H9 (cell line): Measurements from ENCODE around the gene ACKR3. TPM values are rescaled to one million over a fixed set of nuclear protein-coding genes. Genes with fewer than 3 reads are reported as not detected.

ENCODE experiments used
- DNase-seq: peaks from one replicate; pipeline ENCODE4 v3.0.0-alpha.2; 2017
- H2AFZ ChIP-seq: one replicate; pipeline ENCODE4 v1.6.1; 2013; ENCODE audit warnings: mild to moderate bottlenecking, low read length, control low read depth, moderate library complexity
- H2AK5ac ChIP-seq: 2 replicates; pipeline ENCODE4 v1.6.1; 2013; ENCODE audit warnings: low read length, control low read depth, mixed read lengths; ENCODE audit not compliant: insufficient read length
- H2BK120ac ChIP-seq: one replicate; pipeline ENCODE4 v1.6.1; 2013; ENCODE audit warnings: low read depth, mild to moderate bottlenecking, low read length, control low read depth, inconsistent platforms; ENCODE audit not compliant: poor library complexity, severe bottlenecking
- H2BK12ac ChIP-seq: 2 replicates; pipeline ENCODE4 v1.6.1; 2013; ENCODE audit warnings: low read length, control low read depth, mixed read lengths, low read depth; ENCODE audit not compliant: insufficient read length
- H2BK15ac ChIP-seq: 2 replicates; pipeline ENCODE4 v1.6.1; 2013; ENCODE audit warnings: low read depth, low read length, control low read depth
- H2BK20ac ChIP-seq: one replicate; pipeline ENCODE4 v1.6.1; 2013; ENCODE audit warnings: low read depth, mild to moderate bottlenecking, low read length, control low read depth, inconsistent platforms; ENCODE audit not compliant: poor library complexity, severe bottlenecking
- H2BK5ac ChIP-seq: 2 replicates; pipeline ENCODE4 v1.6.1; 2013; ENCODE audit warnings: low read length, control low read depth, mixed read lengths; ENCODE audit not compliant: insufficient read length
- H3K14ac ChIP-seq: 2 replicates; pipeline ENCODE4 v1.6.1; 2013; ENCODE audit warnings: low read length, control low read depth; ENCODE audit not compliant: insufficient read depth
- H3K18ac ChIP-seq: 2 replicates; pipeline ENCODE4 v1.6.1; 2013; ENCODE audit warnings: low read depth, mild to moderate bottlenecking, mixed read lengths, low read length, control low read depth; ENCODE audit not compliant: insufficient read length
- H3K23ac ChIP-seq: 2 replicates; pipeline ENCODE4 v1.6.1; 2013; ENCODE audit warnings: low read length, control low read depth, mixed read lengths, low read depth; ENCODE audit not compliant: insufficient read length
- H3K23me2 ChIP-seq: 2 replicates; pipeline ENCODE4 v1.6.1; 2013; ENCODE audit warnings: low read depth, mild to moderate bottlenecking, mixed read lengths, low read length, control low read depth; ENCODE audit not compliant: insufficient read length, poor library complexity, severe bottlenecking
- H3K27ac ChIP-seq: 2 replicates; pipeline ENCODE4 v1.5.1; 2013; ENCODE audit warnings: low read length, control low read depth, mixed read lengths, low read depth; ENCODE audit not compliant: insufficient read length
- H3K27me3 ChIP-seq: 2 replicates; pipeline ENCODE4 v1.6.1; 2013; ENCODE audit warnings: low read length, control low read depth, inconsistent platforms; ENCODE audit not compliant: insufficient read depth
- H3K4ac ChIP-seq: 2 replicates; pipeline ENCODE4 v1.6.1; 2013; ENCODE audit warnings: low read depth, mild to moderate bottlenecking, control low read depth, inconsistent platforms, low read length, moderate library complexity
- H3K4me1 ChIP-seq: 2 replicates; pipeline ENCODE4 v1.6.1; 2013; ENCODE audit warnings: low read length, control low read depth, inconsistent platforms; ENCODE audit not compliant: insufficient read depth
- H3K4me2 ChIP-seq: 2 replicates; pipeline ENCODE4 v1.6.1; 2013; ENCODE audit warnings: low read length, control low read depth, mixed read lengths; ENCODE audit not compliant: insufficient read length, insufficient read depth
- H3K56ac ChIP-seq: 2 replicates; pipeline ENCODE4 v1.6.1; 2013; ENCODE audit warnings: low read depth, mild to moderate bottlenecking, mixed read lengths, low read length, control low read depth; ENCODE audit not compliant: insufficient read length
- H3K79me1 ChIP-seq: 2 replicates; pipeline ENCODE4 v1.6.1; 2013; ENCODE audit warnings: low read depth, mild to moderate bottlenecking, moderate library complexity, low read length, control low read depth, inconsistent platforms; ENCODE audit not compliant: insufficient read depth, poor library complexity, severe bottlenecking
- H3K79me2 ChIP-seq: 2 replicates; pipeline ENCODE4 v1.6.1; 2013; ENCODE audit warnings: low read length, control low read depth, inconsistent platforms; ENCODE audit not compliant: insufficient read depth
- H3K9ac ChIP-seq: 2 replicates; pipeline ENCODE4 v1.6.1; 2013; ENCODE audit warnings: low read length, control low read depth, mixed read lengths; ENCODE audit not compliant: insufficient read length; ENCODE audit errors: extremely low read depth
- H3K9me3 ChIP-seq: one replicate; pipeline ENCODE4 v1.6.1; 2013; ENCODE audit warnings: low read depth, low read length, inconsistent platforms; ENCODE audit not compliant: control insufficient read depth
- H3T11ph ChIP-seq: one replicate; pipeline ENCODE4 v1.6.1; 2013; ENCODE audit warnings: mild to moderate bottlenecking, low read length, control low read depth, inconsistent platforms
- H4K20me1 ChIP-seq: one replicate; pipeline ENCODE4 v1.6.1; 2013; ENCODE audit not compliant: control insufficient read depth, insufficient read length, insufficient read depth
- H4K5ac ChIP-seq: 2 replicates; pipeline ENCODE4 v1.6.1; 2013; ENCODE audit warnings: low read depth, mild to moderate bottlenecking, mixed read lengths, low read length, control low read depth; ENCODE audit not compliant: insufficient read length
- H4K8ac ChIP-seq: replicated peaks from 2 replicates; pipeline ENCODE4 v1.6.1; 2013; ENCODE audit warnings: low read length, control low read depth, mixed read lengths, low read depth; ENCODE audit not compliant: insufficient read length
- H4K91ac ChIP-seq: 2 replicates; pipeline ENCODE4 v1.6.1; 2013; ENCODE audit warnings: low read depth, mild to moderate bottlenecking, moderate library complexity, mixed read lengths, low read length, control low read depth; ENCODE audit not compliant: insufficient read length
- H3K27ac Mint-ChIP-seq, 3 experiments: 2 replicates in 2 of 3; 3 replicates in 1 of 3; pipeline ENCODE4 v1.8.0; 2020 to 2021; ENCODE audit warnings: mixed read lengths in 3 of 3, mild to moderate bottlenecking in 1 of 3, moderate library complexity in 1 of 3
- H3K27me3 Mint-ChIP-seq: 2 replicates; pipeline ENCODE4 v1.8.0; 2021; ENCODE audit warnings: low read depth, mild to moderate bottlenecking, moderate library complexity, mixed read lengths
- H3K36me3 Mint-ChIP-seq, 3 experiments: 2 replicates in 2 of 3; 3 replicates in 1 of 3; pipeline ENCODE4 v1.8.0; 2020 to 2021; ENCODE audit warnings: low read depth in 3 of 3, mixed read lengths in 3 of 3; ENCODE audit not compliant: insufficient read depth in 1 of 3
- H3K4me1 Mint-ChIP-seq, 2 experiments: 2 replicates each; pipeline ENCODE4 v1.8.0; 2020; ENCODE audit warnings: mixed read lengths in 2 of 2
- H3K4me3 Mint-ChIP-seq, 2 experiments: 2 replicates in 1 of 2; 3 replicates in 1 of 2; pipeline ENCODE4 v1.8.0; 2020 to 2021; ENCODE audit warnings: mild to moderate bottlenecking in 2 of 2, mixed read lengths in 2 of 2, moderate library complexity in 1 of 2
- H3K9me3 Mint-ChIP-seq, 2 experiments: 2 replicates in 1 of 2; 3 replicates in 1 of 2; pipeline ENCODE4 v1.8.0; 2020; ENCODE audit warnings: mild to moderate bottlenecking in 2 of 2, mixed read lengths in 2 of 2, moderate library complexity in 1 of 2
- CTCF ChIP-seq: fragments of 200-600 bp; sonication (generic); conservative IDR thresholded peaks from 3 replicates; pipeline ENCODE4 v1.8.0; 2021; ENCODE audit warnings: antibody characterized with exemption, mild to moderate bottlenecking
- WGBS: extraction: QIAGEN DNeasy Blood & Tissue Kit; methylation state at CpG from one replicate; pipeline ENCODE4 v1.1.7; 2013; ENCODE audit warnings: missing lambda C conversion rate, low lambda C conversion rate, mixed read lengths; ENCODE audit not compliant: insufficient read length; ENCODE audit errors: extremely low coverage; 5-methylcytosine and 5-hydroxymethylcytosine counted together
- total RNA-seq: library from RNA; stranded (reverse); gene quantifications from 2 replicates; pipeline ENCODE4 v1.2.1, GENCODE V29; 2021

ACKR3 gene
- total RNA-seq, 1 experiment from 2014 or later = 0.44 TPM

- no peak overlapping the region for H3K27ac ChIP-seq
- no peak overlapping the region for H3K56ac ChIP-seq
- H3K36me3 Mint-ChIP-seq = no peaks in the 10 kb centered on the region; a peak in 2 of 7 replicates
- H3K9ac ChIP-seq = no peak overlapping the region
- no peak for TF ChIP-seq CTCF
- no peak for DNase-seq
- no peak overlapping the region for H2BK20ac ChIP-seq
- peaks cover 11% of the 10 kb centered on the region; the same call in 1 of the 2 replicates for H3K27me3 ChIP-seq
- H2AK5ac ChIP-seq = no peak overlapping the region
- no peak overlapping the region for H2BK12ac ChIP-seq
- no peak overlapping the region for H3K27ac Mint-ChIP-seq
- peaks cover 7% of the 10 kb centered on the region for H3K23me2 ChIP-seq
- H3K14ac ChIP-seq = no peak overlapping the region
- H2BK5ac ChIP-seq = no peak overlapping the region
- no peaks in the 10 kb centered on the region for H3K9me3 ChIP-seq
- H3K4me1 Mint-ChIP-seq = peaks cover 51 to 58% of the 10 kb centered on the region in 2 experiments
- H4K8ac ChIP-seq = no peak overlapping the region
- H2BK120ac ChIP-seq = no peak overlapping the region
- peaks cover 53% of the 10 kb centered on the region for H3K27me3 Mint-ChIP-seq
- peaks cover 5% of the 10 kb centered on the region; the same call in 1 of the 2 replicates for H3K4me1 ChIP-seq
- no peak overlapping the region for H3T11ph ChIP-seq
- H4K91ac ChIP-seq = no peak overlapping the region
- no peaks in the 10 kb centered on the region for H4K20me1 ChIP-seq
- no peak overlapping the region for H3K23ac ChIP-seq
- no peak overlapping the region for H2BK15ac ChIP-seq
- H3K79me2 ChIP-seq = no peaks in the 10 kb centered on the region
- no peaks in the 10 kb centered on the region for H3K79me1 ChIP-seq
- no peaks in the 10 kb centered on the region; a peak in 1 of 5 replicates for H3K9me3 Mint-ChIP-seq
- H3K4ac ChIP-seq = no peak overlapping the region
- H3K18ac ChIP-seq = no peak overlapping the region
- WGBS = no CpG with 5 or more reads among the region's 6 CpGs
- H2AFZ ChIP-seq = no peak overlapping the region
- H3K4me3 Mint-ChIP-seq = no peak overlapping the region
- no peak overlapping the region for H3K4me2 ChIP-seq
- H4K5ac ChIP-seq = no peak overlapping the region
Measured at GRCh38 chr2:236566596-236566995, 3.0 kb upstream of the ACKR3 start.
